Endothelial cell of umbilical vein (primary cell): ENCODE data around the gene FOXD3. TPM values are rescaled to one million over a fixed set of nuclear protein-coding genes. Genes with fewer than 3 reads are reported as not detected.

Experiments
- BruUV-seq: library from RNA; stranded (reverse); fragments of 400-500 nt; replicated peaks from 2 replicates; lab custom pipeline; 2021; lab: Mats Ljungman, UMichigan
- CTCF ChIA-PET: fragments of 300-600, 350-600 bp; sonication (Branson Sonifier 250); formaldehyde crosslinking; loops from one replicate; lab custom pipeline; 2021; ENCODE audit warnings: antibody characterized with exemption, inconsistent platforms; lab: Charles Lee
- POLR2A ChIA-PET: fragments of 300-600, 350-600 bp; sonication (Branson Sonifier 250); formaldehyde crosslinking; loops from one replicate; lab custom pipeline; 2021; ENCODE audit warnings: antibody characterized with exemption, inconsistent platforms; lab: Charles Lee
- DNase-seq: peaks from one replicate; pipeline ENCODE4 v3.0.0-alpha.2; 2011; ENCODE audit warnings: low read depth, low spot score
- FAIRE-seq: peaks from 2 replicates; lab custom pipeline; 2011; peaks lifted over from hg19 to GRCh38; lab: Jason Lieb, UNC
- H2AFZ ChIP-seq: 2 replicates; pipeline ENCODE4 v1.6.0; 2012; ENCODE audit warnings: low read depth, low read length, control low read depth, inconsistent platforms
- H3K27ac ChIP-seq: 2 replicates; pipeline ENCODE4 v1.5.1; 2011; ENCODE audit warnings: low read depth, mild to moderate bottlenecking, control low read depth, low read length, moderate library complexity; ENCODE audit not compliant: insufficient read depth
- H3K27me3 ChIP-seq, 2 experiments: 2 replicates each; pipeline versions ENCODE4 v1.6.0 to v1.6.1; 2011; ENCODE audit warnings: low read length in 2 of 2, mixed read lengths in 1 of 2; ENCODE audit not compliant: control insufficient read depth in 2 of 2, insufficient read depth in 2 of 2
- H3K36me3 ChIP-seq, 2 experiments: 2 replicates in 1 of 2; 3 replicates in 1 of 2; pipeline ENCODE4 v1.5.1; 2011; ENCODE audit warnings: low read length in 2 of 2, mild to moderate bottlenecking in 1 of 2, moderate library complexity in 1 of 2; ENCODE audit not compliant: control insufficient read depth in 2 of 2, insufficient read depth in 2 of 2; ENCODE audit errors: extremely low read depth in 1 of 2
- H3K4me1 ChIP-seq: 3 replicates; pipeline ENCODE4 v1.5.1; 2011; ENCODE audit warnings: mild to moderate bottlenecking, low read length; ENCODE audit not compliant: control insufficient read depth, insufficient read depth; ENCODE audit errors: extremely low read depth
- H3K4me2 ChIP-seq: 2 replicates; pipeline ENCODE4 v1.6.1; 2011; ENCODE audit warnings: low read length, control low read depth, mixed read lengths; ENCODE audit not compliant: insufficient read depth
- H3K4me3 ChIP-seq, 3 experiments: fragments of 200-600 bp in 1 of 3; sonication (generic), shearing (Covaris generic) in 1 of 3; replicated peaks in 1 of 3; 2 replicates each; pipeline ENCODE4 v1.5.1; 2011 to 2016; ENCODE audit warnings: control low read depth in 3 of 3, low read length in 3 of 3, mild to moderate bottlenecking in 2 of 3, inconsistent platforms in 1 of 3, low read depth in 1 of 3, moderate library complexity in 1 of 3; ENCODE audit not compliant: insufficient read depth in 1 of 3
- H3K79me2 ChIP-seq: 2 replicates; pipeline ENCODE4 v1.6.0; 2012; ENCODE audit warnings: low read length, inconsistent platforms; ENCODE audit not compliant: control insufficient read depth, insufficient read depth
- H3K9ac ChIP-seq: replicated peaks from 2 replicates; pipeline ENCODE3; 2011; ENCODE audit warnings: low read length, control low read depth; ENCODE audit not compliant: insufficient read depth; ENCODE audit errors: extremely low read depth
- H3K9me1 ChIP-seq: replicated peaks from 3 replicates; pipeline ENCODE4 v1.6.0; 2011; ENCODE audit warnings: mild to moderate bottlenecking, low read length; ENCODE audit not compliant: control insufficient read depth, insufficient read depth; ENCODE audit errors: extremely low read depth
- H3K9me3 ChIP-seq: replicated peaks from 2 replicates; pipeline ENCODE4 v1.5.1; 2012; ENCODE audit warnings: low read length, inconsistent platforms; ENCODE audit not compliant: control insufficient read depth, insufficient read depth
- H4K20me1 ChIP-seq: replicated peaks from 2 replicates; pipeline ENCODE3; 2011; ENCODE audit warnings: mild to moderate bottlenecking, low read length; ENCODE audit not compliant: control insufficient read depth, insufficient read depth; ENCODE audit errors: extremely low read depth
- CTCF ChIP-seq, 2 donors: IDR thresholded peaks; 1 replicate in 1 of 2; 2 replicates in 1 of 2; pipeline ENCODE4 v1.5.1; 2011; ENCODE audit warnings: low read length in 2 of 2, mild to moderate bottlenecking in 2 of 2, moderate library complexity in 2 of 2, control low read depth in 1 of 2, inconsistent platforms in 1 of 2, low read depth in 1 of 2; ENCODE audit not compliant: insufficient read depth in 1 of 2; ENCODE audit errors: extremely low read depth in 1 of 2
- EZH2 ChIP-seq: IDR thresholded peaks from 2 replicates; pipeline ENCODE4 v1.6.1; 2012; ENCODE audit warnings: borderline replicate concordance, low read depth, mild to moderate bottlenecking, moderate library complexity, low read length, inconsistent platforms; ENCODE audit not compliant: severe bottlenecking
- FOS ChIP-seq: IDR thresholded peaks from 2 replicates; pipeline ENCODE4 v1.6.1; 2011; ENCODE audit warnings: mild to moderate bottlenecking, low read length, moderate library complexity, borderline replicate concordance; ENCODE audit not compliant: insufficient read depth
- GATA2 ChIP-seq: IDR thresholded peaks from 2 replicates; pipeline ENCODE4 v1.7.0; 2011; ENCODE audit warnings: low read depth, mild to moderate bottlenecking, moderate library complexity, mixed read lengths, low read length; ENCODE audit not compliant: insufficient read length, insufficient read depth
- JUN ChIP-seq: IDR thresholded peaks from 2 replicates; pipeline ENCODE4 v1.6.1; 2011; ENCODE audit warnings: borderline replicate concordance, low read depth; ENCODE audit not compliant: insufficient read length, insufficient read depth
- MAX ChIP-seq: IDR thresholded peaks from 2 replicates; pipeline ENCODE4 v1.6.1; 2011; ENCODE audit not compliant: insufficient read depth, insufficient read length
- MYC ChIP-seq: IDR thresholded peaks from one replicate; pipeline ENCODE4 v1.6.1; 2011; ENCODE audit warnings: mild to moderate bottlenecking, low read depth, low read length
- POLR2AphosphoS5 ChIP-seq: IDR thresholded peaks from 2 replicates; pipeline ENCODE4 v1.6.1; 2012; ENCODE audit warnings: low read depth, mild to moderate bottlenecking, control low read depth, low read length, moderate library complexity; ENCODE audit not compliant: insufficient read depth
- dilution Hi-C: fragments of 300-500 bp; cut with MboI; formaldehyde crosslinking; loops from one replicate; pipeline ENCODE4 v1.15.0; 2019; ENCODE audit warnings: low sequenced_read_pairs; ENCODE audit not compliant: extremely low pct_ligation_motif_present
- intact Hi-C: fragments of 100-400 bp; cut with micrococcal nuclease; formaldehyde crosslinking; loops from one replicate; pipeline ENCODE4 v1.10.0; 2022
- polyA plus RNA-seq, 4 experiments: library from polyadenylated mRNA; depleted of rRNA in 3 of 4; stranded (reverse) in 3 of 4; unstranded in 1 of 4; fragments of >200 nt; gene quantifications; 2 replicates each; pipeline versions ENCODE4 v1.2.1 to v1.2.3, GENCODE V29; 2011 to 2012; ENCODE audit warnings: missing spikeins in 1 of 4
- total RNA-seq: library from RNA; stranded (reverse); gene quantifications from 2 replicates; pipeline ENCODE4 v1.2.3, GENCODE V29; 2021

FOXD3 gene
- total and polyA plus RNA-seq, 2 donors (not counting 3 experiments of a cell fraction or from before 2014, with no cell fraction given): not detected

GRCh38 chr1:63350320-63350719, 28.0 kb downstream of the FOXD3 start:
- Histone ChIP-seq H3K27ac (no peak overlapping the region), H3K79me2 (no peaks in the 10 kb centered on the region), H3K4me3 (no peak overlapping the region), H3K9ac (no peak overlapping the region), H3K36me3 (no peaks in the 10 kb centered on the region), H3K9me1 (no peaks in the 10 kb centered on the region), H3K4me2 (no peak overlapping the region), H3K9me3 (no peaks in the 10 kb centered on the region), H4K20me1 (no peaks in the 10 kb centered on the region), H3K27me3 (peaks cover 7 to 36% of the 10 kb centered on the region in 2 experiments), H3K4me1 (no peaks in the 10 kb centered on the region), H2AFZ (no peak overlapping the region)
- DNase-seq: no peak
- dilution Hi-C loops (no loop called here), intact Hi-C loops (no loop called here)
- TF ChIP-seq GATA2 (no peak), MAX (no peak), POLR2AphosphoS5 (no peak), EZH2 (no peak), MYC (no peak), CTCF (IDR thresholded peaks at IDR 0.05; ENCODE audit: extremely low read depth in 1 of 2, insufficient read depth in 1 of 2, low read depth in 1 of 2, low read length in 2 of 2) (no peak), FOS (no peak), JUN (no peak)
- BruUV-seq: no TSS peak
- CTCF ChIA-PET: interaction anchor here (1.3 kb wide), 1 partner anchor 23 kb away, joined by 6 read pairs; no protein-coding TSS in a partner anchor
- FAIRE-seq: no peak
- POLR2A ChIA-PET: no interaction called here
